HL-60 (cell line): ENCODE measurements around the gene ZNF805.

ENCODE experiments used
- DNase-seq, 2 experiments: peaks; one replicate each; pipeline ENCODE4 v3.0.0-alpha.2; 2010 to 2020; ENCODE audit warnings: low read depth in 1 of 2, low spot score in 1 of 2
- H3K27ac ChIP-seq: fragments of 250-450 bp; sonication (Bioruptor Pico); replicated peaks from 2 replicates; pipeline ENCODE4 v1.5.1; 2020; ENCODE audit warnings: mild to moderate bottlenecking, moderate library complexity
- H3K27me3 ChIP-seq: fragments of 250-450 bp; sonication (Bioruptor Pico); 2 replicates; pipeline ENCODE4 v1.5.1; 2021; ENCODE audit warnings: mild to moderate bottlenecking, moderate library complexity; ENCODE audit not compliant: insufficient read depth, poor library complexity, severe bottlenecking
- H3K4me3 ChIP-seq: replicated peaks from 2 replicates; pipeline ENCODE4 v1.5.1; 2011; ENCODE audit warnings: mild to moderate bottlenecking, control low read depth, low read length; ENCODE audit not compliant: insufficient read depth
- CTCF ChIP-seq: IDR thresholded peaks from one replicate; pipeline ENCODE4 v1.5.1; 2011; ENCODE audit warnings: low read length, control low read depth, inconsistent platforms; ENCODE audit not compliant: insufficient read depth
- GABPA ChIP-seq: IDR thresholded peaks from 2 replicates; pipeline ENCODE4 v1.6.1; 2012; ENCODE audit warnings: low read depth
- POLR2AphosphoS5 ChIP-seq: IDR thresholded peaks from 2 replicates; pipeline ENCODE4 v1.6.1; 2012; ENCODE audit warnings: low read depth
- REST ChIP-seq: IDR thresholded peaks from 2 replicates; pipeline ENCODE4 v1.6.1; 2012; ENCODE audit warnings: low read depth; ENCODE audit not compliant: insufficient replicate concordance
- SPI1 ChIP-seq: IDR thresholded peaks from 2 replicates; pipeline ENCODE4 v1.6.1; 2012; ENCODE audit warnings: low read depth, mild to moderate bottlenecking, borderline replicate concordance

The ZNF805 gene

GRCh38 chr19:57292547-57292946, 52.1 kb downstream of the ZNF805 start:
- H3K4me3 ChIP-seq: no peak overlapping the region
- TF ChIP-seq POLR2AphosphoS5 (no peak), GABPA (no peak), CTCF (no peak), REST (no peak), SPI1 (no peak)
- DNase-seq: no peak
- no peak overlapping the region for H3K27ac ChIP-seq
- no peaks in the 10 kb centered on the region for H3K27me3 ChIP-seq

DNA sequence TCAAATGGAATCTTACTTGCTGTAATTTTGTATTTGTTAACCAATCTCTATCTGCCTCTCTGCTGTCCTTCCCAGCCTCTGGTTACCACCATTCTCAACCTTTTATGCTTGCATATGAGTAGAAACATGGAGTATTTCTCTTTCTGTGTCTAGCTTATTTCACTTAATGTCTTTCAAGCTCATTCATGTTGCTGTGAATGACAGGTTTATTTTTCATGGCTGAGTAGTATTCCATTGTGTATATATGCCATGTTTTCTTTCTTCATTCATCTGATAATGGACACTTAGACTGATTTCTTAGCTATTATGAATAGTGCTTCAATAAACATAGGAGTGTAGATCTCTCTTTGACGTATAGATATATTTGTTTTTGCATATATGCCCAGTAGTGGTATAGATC, 53.3 kb downstream of the ZNF805 start:
- TF ChIP-seq GABPA: no peak
- no peak for TF ChIP-seq CTCF
- TF ChIP-seq REST: no peak
- no peak for TF ChIP-seq SPI1
- no peak for TF ChIP-seq POLR2AphosphoS5
- DNase-seq: no peak
- Histone ChIP-seq H3K27ac (no peak overlapping the region), H3K27me3 (no peaks in the 10 kb centered on the region), H3K4me3 (no peak overlapping the region)

- H3K27ac ChIP-seq: no peak overlapping the region
- TF ChIP-seq GABPA: no peak
- no peak for TF ChIP-seq REST
- TF ChIP-seq CTCF: no peak
- TF ChIP-seq SPI1: no peak
- TF ChIP-seq POLR2AphosphoS5: no peak
- no peak overlapping the region for H3K4me3 ChIP-seq
- peak in 1 of 2 experiments; percentile 17 for DNase-seq
- no peaks in the 10 kb centered on the region for H3K27me3 ChIP-seq
Measured at GRCh38 chr19:57302020-57302465, 61.6 kb downstream of the ZNF805 start.
